Chondrocyte (in vitro differentiated cells): ENCODE data around the gene LPIN1. TPM values are rescaled to one million over a fixed set of nuclear protein-coding genes. Genes with fewer than 3 reads are reported as not detected.

ENCODE experiments used
- DNase-seq: peaks from one replicate; pipeline ENCODE4 v3.0.0; 2021; ENCODE audit warnings: mixed read lengths, low spot score
- H3K27ac Mint-ChIP-seq: one replicate; pipeline ENCODE4 v1.8.0; 2021; ENCODE audit warnings: mild to moderate bottlenecking, moderate library complexity, mixed read lengths; ENCODE audit not compliant: unreplicated experiment
- H3K27me3 Mint-ChIP-seq: 2 replicates; pipeline ENCODE4 v1.8.0; 2021; ENCODE audit warnings: low read depth, mixed read lengths
- H3K36me3 Mint-ChIP-seq: 2 replicates; pipeline ENCODE4 v1.8.0; 2021; ENCODE audit warnings: low read depth, mixed read lengths
- H3K4me1 Mint-ChIP-seq: 2 replicates; pipeline ENCODE4 v1.8.0; 2021; ENCODE audit warnings: low read depth, mild to moderate bottlenecking, mixed read lengths
- H3K4me3 Mint-ChIP-seq: one replicate; pipeline ENCODE4 v1.8.0; 2021; ENCODE audit warnings: mild to moderate bottlenecking, moderate library complexity, mixed read lengths; ENCODE audit not compliant: unreplicated experiment
- H3K9me3 Mint-ChIP-seq: 2 replicates; pipeline ENCODE4 v1.8.0; 2021; ENCODE audit warnings: low read depth, mixed read lengths
- CTCF ChIP-seq: fragments of 200-600 bp; sonication (generic); IDR thresholded peaks from 2 replicates; pipeline ENCODE4 v1.5.0; 2021; ENCODE audit warnings: antibody characterized with exemption, mild to moderate bottlenecking, moderate library complexity
- total RNA-seq: library from RNA; stranded (reverse); gene quantifications from 3 replicates; pipeline ENCODE4 v1.2.1, GENCODE V29; 2021

Gene LPIN1
- total RNA-seq, 1 donor from 2014 or later = 17.5 TPM

GRCh38 chr2:11795590-11795989 lies 49.2 kb downstream of the LPIN1 start:
- no peaks in the 10 kb centered on the region for H3K27me3 Mint-ChIP-seq
- DNase-seq = no peak
- peaks cover 53% of the 10 kb centered on the region for H3K36me3 Mint-ChIP-seq
- H3K27ac Mint-ChIP-seq = no peak overlapping the region
- H3K4me3 Mint-ChIP-seq = no peak overlapping the region
- no peaks in the 10 kb centered on the region for H3K9me3 Mint-ChIP-seq
- TF ChIP-seq CTCF = no peak
- H3K4me1 Mint-ChIP-seq = no peaks in the 10 kb centered on the region

- H3K27me3 Mint-ChIP-seq = no peaks in the 10 kb centered on the region
- TF ChIP-seq CTCF = no peak
- H3K4me3 Mint-ChIP-seq = no peak overlapping the region
- peaks cover 47% of the 10 kb centered on the region for H3K36me3 Mint-ChIP-seq
- H3K4me1 Mint-ChIP-seq = no peaks in the 10 kb centered on the region
- no peak for DNase-seq
- no peak overlapping the region for H3K27ac Mint-ChIP-seq
- no peaks in the 10 kb centered on the region for H3K9me3 Mint-ChIP-seq
Observed at GRCh38 chr2:11796190-11797171, 50.0 kb downstream of the LPIN1 start.

GRCh38 chr2:11797846-11798245 lies 51.4 kb downstream of the LPIN1 start:
- H3K36me3 Mint-ChIP-seq = peaks cover 40% of the 10 kb centered on the region

GRCh38 chr2:11798701-11799435 lies 52.4 kb downstream of the LPIN1 start:
- H3K36me3 Mint-ChIP-seq = peaks cover 33% of the 10 kb centered on the region
- H3K27ac Mint-ChIP-seq = no peak overlapping the region
- TF ChIP-seq CTCF = no peak
- H3K27me3 Mint-ChIP-seq = no peaks in the 10 kb centered on the region
- no peak overlapping the region for H3K4me3 Mint-ChIP-seq
- H3K4me1 Mint-ChIP-seq = no peaks in the 10 kb centered on the region
- no peak for DNase-seq
- H3K9me3 Mint-ChIP-seq = no peaks in the 10 kb centered on the region

More at GRCh38 chr2:11797846-11798245, 51.4 kb downstream of the LPIN1 start:
- H3K4me1 Mint-ChIP-seq = no peaks in the 10 kb centered on the region
- TF ChIP-seq CTCF = no peak
- no peak overlapping the region for H3K27ac Mint-ChIP-seq
- no peak overlapping the region for H3K4me3 Mint-ChIP-seq
- no peaks in the 10 kb centered on the region for H3K9me3 Mint-ChIP-seq
- no peak for DNase-seq
- no peaks in the 10 kb centered on the region for H3K27me3 Mint-ChIP-seq

GRCh38 chr2:11799826-11800225 lies 53.4 kb downstream of the LPIN1 start:
- no peak for DNase-seq
- no peak overlapping the region for H3K27ac Mint-ChIP-seq

More at GRCh38 chr2:11799826-11800225, 53.4 kb downstream of the LPIN1 start:
- Mint-ChIP-seq H3K9me3 (no peaks in the 10 kb centered on the region), H3K4me3 (no peak overlapping the region), H3K27me3 (no peaks in the 10 kb centered on the region), H3K4me1 (no peaks in the 10 kb centered on the region), H3K36me3 (peaks cover 37% of the 10 kb centered on the region)
- TF ChIP-seq CTCF = no peak
